Measurements from ENCODE around the gene TULP1.
"Not testable (repeated sequence)": the region's sequence is repeated elsewhere in the genome, so short reads cannot be mapped to it uniquely, and the experiment has no call there.

The TULP1 gene

GRCh38 chr6:35522660-35523658 is 10.3 kb upstream of the TULP1 start:
- H3K27ac ChIP-seq (ENCODE audit: low read depth in 2 of 2, low read length in 2 of 2), result no peak overlapping the region

GRCh38 chr6:35522151-35522550 is 9.5 kb upstream of the TULP1 start:
- Histone ChIP-seq H3K36me3 (ENCODE audit: control insufficient read depth in 2 of 2, insufficient read depth in 2 of 2, low read length in 2 of 2) (no peaks in the 10 kb centered on the region), H3K4me1 (ENCODE audit: control insufficient read depth in 2 of 2, insufficient read depth in 2 of 2, low read length in 2 of 2) (peaks cover 0 to 3% of the 10 kb centered on the region in 2 donors), H3K9me3 (ENCODE audit: control insufficient read depth in 2 of 2, low read length in 2 of 2) (no peaks in the 10 kb centered on the region), H3K4me3 (ENCODE audit: low read length in 2 of 2) (no peak overlapping the region), H3K27me3 (ENCODE audit: control insufficient read depth in 2 of 2, insufficient read depth in 2 of 2, low read length in 2 of 2) (no peaks in the 10 kb centered on the region), H3K27ac (ENCODE audit: low read depth in 2 of 2, low read length in 2 of 2) (no peak overlapping the region), H3K9ac (ENCODE audit: low read depth in 1 of 2, low read length in 2 of 2) (no peak overlapping the region)

More at GRCh38 chr6:35522660-35523658, 10.3 kb upstream of the TULP1 start:
- Histone ChIP-seq H3K4me3 (ENCODE audit: low read length in 2 of 2) (peak overlapping the region in 1 of 2 donors; percentile 59), H3K9ac (ENCODE audit: low read depth in 1 of 2, low read length in 2 of 2) (no peak overlapping the region), H3K36me3 (ENCODE audit: control insufficient read depth in 2 of 2, insufficient read depth in 2 of 2, low read length in 2 of 2) (no peaks in the 10 kb centered on the region), H3K9me3 (ENCODE audit: control insufficient read depth in 2 of 2, low read length in 2 of 2) (no peaks in the 10 kb centered on the region), H3K4me1 (ENCODE audit: control insufficient read depth in 2 of 2, insufficient read depth in 2 of 2, low read length in 2 of 2) (peaks cover 0 to 3% of the 10 kb centered on the region in 2 donors), H3K27me3 (ENCODE audit: control insufficient read depth in 2 of 2, insufficient read depth in 2 of 2, low read length in 2 of 2) (no peaks in the 10 kb centered on the region)

- Histone ChIP-seq H3K9me3 (ENCODE audit: control insufficient read depth in 2 of 2, low read length in 2 of 2) (no peaks in the 10 kb centered on the region), H3K4me1 (ENCODE audit: control insufficient read depth in 2 of 2, insufficient read depth in 2 of 2, low read length in 2 of 2) (peaks cover 0 to 3% of the 10 kb centered on the region in 2 donors), H3K4me3 (ENCODE audit: low read length in 2 of 2) (no peak overlapping the region), H3K9ac (ENCODE audit: low read depth in 1 of 2, low read length in 2 of 2) (no peak overlapping the region), H3K27ac (ENCODE audit: low read depth in 2 of 2, low read length in 2 of 2) (no peak overlapping the region), H3K36me3 (ENCODE audit: control insufficient read depth in 2 of 2, insufficient read depth in 2 of 2, low read length in 2 of 2) (no peaks in the 10 kb centered on the region), H3K27me3 (ENCODE audit: control insufficient read depth in 2 of 2, insufficient read depth in 2 of 2, low read length in 2 of 2) (peaks cover 0 to 2% of the 10 kb centered on the region in 2 donors)
These were observed 8.5 kb upstream of the TULP1 start for GRCh38 chr6:35521235-35521634.

GRCh38 chr6:35519313-35520015 is 6.8 kb upstream of the TULP1 start:
- no peak overlapping the region for H3K9ac ChIP-seq (ENCODE audit: low read depth in 1 of 2, low read length in 2 of 2)
- no peak overlapping the region for H3K4me3 ChIP-seq (ENCODE audit: low read length in 2 of 2)
- H3K4me1 ChIP-seq (ENCODE audit: control insufficient read depth in 2 of 2, insufficient read depth in 2 of 2, low read length in 2 of 2), result peaks cover 0 to 3% of the 10 kb centered on the region in 2 donors
- no peaks in the 10 kb centered on the region for H3K36me3 ChIP-seq (ENCODE audit: control insufficient read depth in 2 of 2, insufficient read depth in 2 of 2, low read length in 2 of 2)
- H3K9me3 ChIP-seq (ENCODE audit: control insufficient read depth in 2 of 2, low read length in 2 of 2), result no peaks in the 10 kb centered on the region
- no peak overlapping the region for H3K27ac ChIP-seq (ENCODE audit: low read depth in 2 of 2, low read length in 2 of 2)
- H3K27me3 ChIP-seq (ENCODE audit: control insufficient read depth in 2 of 2, insufficient read depth in 2 of 2, low read length in 2 of 2), result peaks cover 0 to 2% of the 10 kb centered on the region in 2 donors

- H3K27ac ChIP-seq (ENCODE audit: low read depth in 2 of 2, low read length in 2 of 2), result no peak overlapping the region
- H3K4me1 ChIP-seq (ENCODE audit: control insufficient read depth in 2 of 2, insufficient read depth in 2 of 2, low read length in 2 of 2), result peaks cover 0 to 3% of the 10 kb centered on the region in 2 donors
- no peaks in the 10 kb centered on the region for H3K36me3 ChIP-seq (ENCODE audit: control insufficient read depth in 2 of 2, insufficient read depth in 2 of 2, low read length in 2 of 2)
- no peak overlapping the region for H3K9ac ChIP-seq (ENCODE audit: low read depth in 1 of 2, low read length in 2 of 2)
- peaks cover 0 to 2% of the 10 kb centered on the region in 2 donors for H3K27me3 ChIP-seq (ENCODE audit: control insufficient read depth in 2 of 2, insufficient read depth in 2 of 2, low read length in 2 of 2)
- no peak overlapping the region for H3K4me3 ChIP-seq (ENCODE audit: low read length in 2 of 2)
- no peaks in the 10 kb centered on the region for H3K9me3 ChIP-seq (ENCODE audit: control insufficient read depth in 2 of 2, low read length in 2 of 2)
These were observed 6.0 kb upstream of the TULP1 start for GRCh38 chr6:35518566-35519312.

GRCh38 chr6:35517978-35518377 is 5.3 kb upstream of the TULP1 start:
- not testable (repeated sequence) for H3K4me1 ChIP-seq (ENCODE audit: control insufficient read depth in 2 of 2, insufficient read depth in 2 of 2, low read length in 2 of 2); H3K27me3 ChIP-seq (ENCODE audit: control insufficient read depth in 2 of 2, insufficient read depth in 2 of 2, low read length in 2 of 2); H3K36me3 ChIP-seq (ENCODE audit: control insufficient read depth in 2 of 2, insufficient read depth in 2 of 2, low read length in 2 of 2); H3K9me3 ChIP-seq (ENCODE audit: control insufficient read depth in 2 of 2, low read length in 2 of 2); H3K9ac ChIP-seq (ENCODE audit: low read depth in 1 of 2, low read length in 2 of 2); H3K27ac ChIP-seq (ENCODE audit: low read depth in 2 of 2, low read length in 2 of 2); H3K4me3 ChIP-seq (ENCODE audit: low read length in 2 of 2)

GRCh38 chr6:35516712-35517111 is 4.0 kb upstream of the TULP1 start:
- no peak overlapping the region for H3K27ac ChIP-seq (ENCODE audit: low read depth in 2 of 2, low read length in 2 of 2)
- H3K4me3 ChIP-seq (ENCODE audit: low read length in 2 of 2), result no peak overlapping the region
- no peaks in the 10 kb centered on the region for H3K4me1 ChIP-seq (ENCODE audit: control insufficient read depth in 2 of 2, insufficient read depth in 2 of 2, low read length in 2 of 2)
- H3K9me3 ChIP-seq (ENCODE audit: control insufficient read depth in 2 of 2, low read length in 2 of 2), result no peaks in the 10 kb centered on the region
- H3K9ac ChIP-seq (ENCODE audit: low read depth in 1 of 2, low read length in 2 of 2), result no peak overlapping the region
- peaks cover 0 to 2% of the 10 kb centered on the region in 2 donors for H3K27me3 ChIP-seq (ENCODE audit: control insufficient read depth in 2 of 2, insufficient read depth in 2 of 2, low read length in 2 of 2)
- H3K36me3 ChIP-seq (ENCODE audit: control insufficient read depth in 2 of 2, insufficient read depth in 2 of 2, low read length in 2 of 2), result no peaks in the 10 kb centered on the region

- not testable (repeated sequence) for H3K4me1 ChIP-seq (ENCODE audit: control insufficient read depth in 2 of 2, insufficient read depth in 2 of 2, low read length in 2 of 2); H3K36me3 ChIP-seq (ENCODE audit: control insufficient read depth in 2 of 2, insufficient read depth in 2 of 2, low read length in 2 of 2); H3K27ac ChIP-seq (ENCODE audit: low read depth in 2 of 2, low read length in 2 of 2); H3K9me3 ChIP-seq (ENCODE audit: control insufficient read depth in 2 of 2, low read length in 2 of 2); H3K9ac ChIP-seq (ENCODE audit: low read depth in 1 of 2, low read length in 2 of 2); H3K4me3 ChIP-seq (ENCODE audit: low read length in 2 of 2); H3K27me3 ChIP-seq (ENCODE audit: control insufficient read depth in 2 of 2, insufficient read depth in 2 of 2, low read length in 2 of 2)
These were observed 3.2 kb upstream of the TULP1 start for GRCh38 chr6:35515939-35516338.

- peaks cover 0 to 8% of the 10 kb centered on the region in 2 donors for H3K27me3 ChIP-seq (ENCODE audit: control insufficient read depth in 2 of 2, insufficient read depth in 2 of 2, low read length in 2 of 2)
- no peak overlapping the region for H3K4me3 ChIP-seq (ENCODE audit: low read length in 2 of 2)
- H3K4me1 ChIP-seq (ENCODE audit: control insufficient read depth in 2 of 2, insufficient read depth in 2 of 2, low read length in 2 of 2), result no peaks in the 10 kb centered on the region
- no peaks in the 10 kb centered on the region for H3K9me3 ChIP-seq (ENCODE audit: control insufficient read depth in 2 of 2, low read length in 2 of 2)
- no peak overlapping the region for H3K27ac ChIP-seq (ENCODE audit: low read depth in 2 of 2, low read length in 2 of 2)
- H3K9ac ChIP-seq (ENCODE audit: low read depth in 1 of 2, low read length in 2 of 2), result no peak overlapping the region
- no peaks in the 10 kb centered on the region for H3K36me3 ChIP-seq (ENCODE audit: control insufficient read depth in 2 of 2, insufficient read depth in 2 of 2, low read length in 2 of 2)
These were observed 1.9 kb upstream of the TULP1 start for GRCh38 chr6:35514587-35514986.
